Measurements from ENCODE around the gene CCDC80. TPM values are rescaled to one million over a fixed set of nuclear protein-coding genes. Genes with fewer than 3 reads are reported as not detected.

The CCDC80 gene, protein sequence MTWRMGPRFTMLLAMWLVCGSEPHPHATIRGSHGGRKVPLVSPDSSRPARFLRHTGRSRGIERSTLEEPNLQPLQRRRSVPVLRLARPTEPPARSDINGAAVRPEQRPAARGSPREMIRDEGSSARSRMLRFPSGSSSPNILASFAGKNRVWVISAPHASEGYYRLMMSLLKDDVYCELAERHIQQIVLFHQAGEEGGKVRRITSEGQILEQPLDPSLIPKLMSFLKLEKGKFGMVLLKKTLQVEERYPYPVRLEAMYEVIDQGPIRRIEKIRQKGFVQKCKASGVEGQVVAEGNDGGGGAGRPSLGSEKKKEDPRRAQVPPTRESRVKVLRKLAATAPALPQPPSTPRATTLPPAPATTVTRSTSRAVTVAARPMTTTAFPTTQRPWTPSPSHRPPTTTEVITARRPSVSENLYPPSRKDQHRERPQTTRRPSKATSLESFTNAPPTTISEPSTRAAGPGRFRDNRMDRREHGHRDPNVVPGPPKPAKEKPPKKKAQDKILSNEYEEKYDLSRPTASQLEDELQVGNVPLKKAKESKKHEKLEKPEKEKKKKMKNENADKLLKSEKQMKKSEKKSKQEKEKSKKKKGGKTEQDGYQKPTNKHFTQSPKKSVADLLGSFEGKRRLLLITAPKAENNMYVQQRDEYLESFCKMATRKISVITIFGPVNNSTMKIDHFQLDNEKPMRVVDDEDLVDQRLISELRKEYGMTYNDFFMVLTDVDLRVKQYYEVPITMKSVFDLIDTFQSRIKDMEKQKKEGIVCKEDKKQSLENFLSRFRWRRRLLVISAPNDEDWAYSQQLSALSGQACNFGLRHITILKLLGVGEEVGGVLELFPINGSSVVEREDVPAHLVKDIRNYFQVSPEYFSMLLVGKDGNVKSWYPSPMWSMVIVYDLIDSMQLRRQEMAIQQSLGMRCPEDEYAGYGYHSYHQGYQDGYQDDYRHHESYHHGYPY
- total RNA-seq = not detected
- under 1 TPM; 0.02 TPM for polyA plus RNA-seq

DNA sequence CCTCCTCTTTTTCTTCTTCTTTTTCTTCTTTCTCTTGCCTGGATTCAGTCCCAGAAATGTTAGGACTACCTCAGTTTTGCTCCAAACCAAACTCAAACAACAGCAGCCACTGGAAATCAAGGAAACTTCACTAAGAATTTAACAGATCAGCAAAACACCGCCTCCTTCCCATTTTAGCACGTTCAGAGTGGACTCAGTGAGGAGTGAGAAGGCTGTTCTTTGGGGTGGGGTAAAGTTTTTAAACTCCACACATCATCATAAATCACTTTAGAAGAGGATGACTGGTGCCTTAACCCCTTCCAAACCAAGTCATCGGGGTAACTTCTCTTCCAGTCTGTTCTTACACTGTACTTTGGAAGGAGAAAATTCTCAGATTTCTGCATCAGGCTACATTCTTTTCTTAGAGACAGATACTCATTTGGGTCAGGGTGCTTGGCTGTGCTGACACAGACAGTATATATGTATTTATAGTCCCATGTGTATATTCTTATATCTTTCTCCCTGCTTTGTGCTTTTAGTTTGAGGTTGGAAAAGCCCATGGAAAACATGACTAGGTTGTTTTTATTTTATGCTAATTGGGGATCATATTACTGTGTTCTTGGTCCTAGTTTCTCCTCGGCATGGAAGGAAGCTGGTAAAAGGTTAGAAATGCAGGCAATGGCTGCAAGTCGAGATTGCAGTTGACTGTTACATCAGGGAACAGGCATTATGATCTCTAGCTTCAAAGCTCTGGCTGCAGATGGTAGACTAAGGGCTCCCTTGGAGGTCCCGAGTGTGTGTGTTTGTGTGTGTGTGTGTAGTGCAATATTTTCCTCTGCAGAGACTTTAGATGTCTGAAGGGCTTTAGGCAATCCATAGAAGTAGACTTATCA, at the start of gene CCDC80:
TSS of gene CCDC80 (minus strand) at position 214 of the 872 bp plus-strand sequence. CDS start 1,238 bp downstream, outside the sequence.
- no peak within 1 kb of the TSS for H3K27ac ChIP-seq (ENCODE audit: low read depth, low read length)
- Mint-ChIP-seq H3K4me1 (peaks cover 11 to 18% (median 14%) of the 10 kb centered on the region in 4 donors), H3K9me3 (no peaks in the 10 kb centered on the region), H3K27me3 (peaks cover 5% of the 10 kb centered on the region in 2 donors), H3K4me3 (no peak within 1 kb of the TSS), H3K36me3 (no peaks in the 10 kb centered on the region), H3K27ac (no peak within 1 kb of the TSS)
- H3K27me3 ChIP-seq (ENCODE audit: insufficient read depth, low read length) = no peaks in the 10 kb centered on the region
- intact Hi-C loops (cut with micrococcal nuclease) = loop anchor here (5.0 kb wide), 1 partner anchor 396 kb away; no protein-coding TSS in a partner anchor
- H3K4me3 ChIP-seq (ENCODE audit: low read length in 2 of 2) = no peak within 1 kb of the TSS
- peaks cover 14% of the 10 kb centered on the region for H3K4me1 ChIP-seq (ENCODE audit: insufficient read depth, low read length)
- ChIA-PET CTCF (ENCODE audit: partially characterized antibody) (interaction anchor here (1.0 to 8.0 kb wide), 18 partner anchors 9 to 407 kb away, joined by 3 to 122 read pairs (median 8); partner anchors contain the start of genes CD200R1 and GTPBP8), POLR2A (ENCODE audit: partially characterized antibody) (interaction anchor here (1.2 kb wide), 1 partner anchor 378 kb away, joined by 3 read pairs; no protein-coding TSS in a partner anchor)
- DNase-seq = no peak
- no peaks in the 10 kb centered on the region for H3K36me3 ChIP-seq (ENCODE audit: insufficient read depth, low read length)
- no peaks in the 10 kb centered on the region for H3K9me3 ChIP-seq (ENCODE audit: control insufficient read depth in 1 of 2, low read length in 2 of 2)

GRCh38 chr3:112689989-112690388, 49.0 kb upstream of the CCDC80 start:
- Histone ChIP-seq H3K36me3 (ENCODE audit: insufficient read depth, low read length) (no peaks in the 10 kb centered on the region), H3K9me3 (ENCODE audit: control insufficient read depth in 1 of 2, low read length in 2 of 2) (no peaks in the 10 kb centered on the region), H3K4me1 (ENCODE audit: insufficient read depth, low read length) (no peaks in the 10 kb centered on the region), H3K27ac (ENCODE audit: low read depth, low read length) (no peak overlapping the region), H3K4me3 (ENCODE audit: low read length in 2 of 2) (no peak overlapping the region), H3K27me3 (ENCODE audit: insufficient read depth, low read length) (no peaks in the 10 kb centered on the region)
- H3K36me3 Mint-ChIP-seq = peaks cover 0 to 6% of the 10 kb centered on the region in 2 donors
- no peaks in the 10 kb centered on the region for H3K27me3 Mint-ChIP-seq
- intact Hi-C loops (cut with micrococcal nuclease) = no loop called here
- H3K4me1 Mint-ChIP-seq = peaks cover 3 to 12% (median 11%) of the 10 kb centered on the region in 4 donors
- ChIA-PET CTCF (ENCODE audit: partially characterized antibody) (interaction anchor here (0.6 to 1.8 kb wide), 5 partner anchors 26 to 157 kb away, joined by 3 to 6 read pairs (median 5); partner anchors contain the start of gene CD200R1L), POLR2A (ENCODE audit: partially characterized antibody) (interaction anchor here (0.8 kb wide), 1 partner anchor 14 kb away, joined by 3 read pairs; no protein-coding TSS in a partner anchor)
- no peak for DNase-seq
- H3K27ac Mint-ChIP-seq = peak overlapping the region in 2 of 7 donors; percentile 31 to 52
- H3K4me3 Mint-ChIP-seq = peak overlapping the region in 1 of 8 donors; percentile 27
- peaks cover 0 to 7% (median 0%) of the 10 kb centered on the region in 8 donors for H3K9me3 Mint-ChIP-seq

DNA sequence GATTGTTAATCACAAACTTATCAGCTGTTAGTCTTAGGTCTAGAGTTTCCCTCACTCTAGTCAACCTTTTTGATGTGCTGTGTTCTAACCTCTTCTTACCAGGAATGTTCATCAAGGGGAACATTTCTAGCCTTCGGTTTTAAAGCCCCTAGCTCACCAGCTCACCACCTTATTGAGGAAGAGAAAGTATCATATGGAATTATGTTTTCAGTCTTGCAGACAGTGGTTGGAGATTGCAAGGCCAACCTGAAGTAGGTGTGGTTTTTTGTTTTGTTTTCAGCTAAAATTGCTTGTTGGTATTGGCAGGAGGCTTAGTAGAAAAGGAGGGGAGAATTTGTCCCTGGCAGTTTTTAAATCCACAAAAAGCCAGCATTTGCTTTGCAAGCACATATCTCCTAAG, 48.4 kb upstream of the CCDC80 start:
- Mint-ChIP-seq H3K4me1 (peaks cover 3 to 12% (median 11%) of the 10 kb centered on the region in 4 donors), H3K4me3 (peak overlapping the region in 1 of 8 donors; percentile 24), H3K9me3 (peaks cover 0 to 7% (median 0%) of the 10 kb centered on the region in 8 donors), H3K27ac (peak overlapping the region in 2 of 7 donors; percentile 23 to 52), H3K36me3 (peaks cover 0 to 6% of the 10 kb centered on the region in 2 donors), H3K27me3 (no peaks in the 10 kb centered on the region)
- H3K9me3 ChIP-seq (ENCODE audit: control insufficient read depth in 1 of 2, low read length in 2 of 2) = no peaks in the 10 kb centered on the region
- peak in 1 of 5 donors; percentile 35 for DNase-seq
- no peak overlapping the region for H3K27ac ChIP-seq (ENCODE audit: low read depth, low read length)
- intact Hi-C loops (cut with micrococcal nuclease) = no loop called here
- CTCF ChIA-PET (ENCODE audit: partially characterized antibody) = interaction anchor here (0.6 to 1.8 kb wide), 5 partner anchors 27 to 158 kb away, joined by 3 to 6 read pairs (median 5); partner anchors contain the start of gene CD200R1L
- no peaks in the 10 kb centered on the region for H3K4me1 ChIP-seq (ENCODE audit: insufficient read depth, low read length)
- POLR2A ChIA-PET (ENCODE audit: partially characterized antibody) = no interaction called here
- no peaks in the 10 kb centered on the region for H3K27me3 ChIP-seq (ENCODE audit: insufficient read depth, low read length)
- no peaks in the 10 kb centered on the region for H3K36me3 ChIP-seq (ENCODE audit: insufficient read depth, low read length)
- H3K4me3 ChIP-seq (ENCODE audit: low read length in 2 of 2) = no peak overlapping the region

DNA sequence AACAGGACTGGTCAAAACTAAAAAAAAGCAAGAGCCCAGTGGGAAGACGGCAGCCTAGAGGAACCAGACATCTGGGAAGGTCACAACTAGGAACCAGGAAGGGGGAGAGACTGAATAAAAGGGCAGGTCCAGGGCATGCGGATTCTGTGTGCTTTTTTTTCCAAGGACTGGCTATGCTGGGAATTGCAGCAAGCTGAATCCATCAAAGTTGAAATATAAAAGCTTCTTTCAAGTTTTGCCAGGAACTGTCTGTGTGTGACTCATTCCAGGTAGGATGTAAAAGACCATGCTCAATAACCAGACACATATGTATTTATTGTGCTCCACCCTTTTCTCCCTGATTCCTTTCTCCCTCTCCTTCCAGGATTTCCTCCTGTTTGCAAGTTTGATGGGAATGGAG, 47.9 kb upstream of the CCDC80 start:
- intact Hi-C loops (cut with micrococcal nuclease) = no loop called here
- Histone ChIP-seq H3K27ac (ENCODE audit: low read depth, low read length) (no peak overlapping the region), H3K4me3 (ENCODE audit: low read length in 2 of 2) (no peak overlapping the region), H3K27me3 (ENCODE audit: insufficient read depth, low read length) (no peaks in the 10 kb centered on the region), H3K4me1 (ENCODE audit: insufficient read depth, low read length) (no peaks in the 10 kb centered on the region), H3K9me3 (ENCODE audit: control insufficient read depth in 1 of 2, low read length in 2 of 2) (no peaks in the 10 kb centered on the region), H3K36me3 (ENCODE audit: insufficient read depth, low read length) (no peaks in the 10 kb centered on the region)
- Mint-ChIP-seq H3K27me3 (no peaks in the 10 kb centered on the region), H3K27ac (no peak overlapping the region), H3K4me1 (peaks cover 3 to 12% (median 11%) of the 10 kb centered on the region in 4 donors), H3K9me3 (peaks cover 0 to 4% (median 0%) of the 10 kb centered on the region in 8 donors), H3K36me3 (peaks cover 0 to 4% of the 10 kb centered on the region in 2 donors), H3K4me3 (no peak overlapping the region)
- DNase-seq = no peak
- ChIA-PET POLR2A (ENCODE audit: partially characterized antibody) (no interaction called here), CTCF (ENCODE audit: partially characterized antibody) (interaction anchor here (1.6 to 1.8 kb wide), 3 partner anchors 28 to 46 kb away, joined by 5 to 6 read pairs (median 5); no protein-coding TSS in a partner anchor)

GRCh38 chr3:112688085-112688769, 47.3 kb upstream of the CCDC80 start:
- ChIA-PET POLR2A (ENCODE audit: partially characterized antibody) (no interaction called here), CTCF (ENCODE audit: partially characterized antibody) (no interaction called here)
- H3K27me3 Mint-ChIP-seq = no peaks in the 10 kb centered on the region
- H3K27me3 ChIP-seq (ENCODE audit: insufficient read depth, low read length) = no peaks in the 10 kb centered on the region
- no peaks in the 10 kb centered on the region for H3K36me3 ChIP-seq (ENCODE audit: insufficient read depth, low read length)
- no peaks in the 10 kb centered on the region for H3K36me3 Mint-ChIP-seq
- no peaks in the 10 kb centered on the region for H3K4me1 ChIP-seq (ENCODE audit: insufficient read depth, low read length)
- intact Hi-C loops (cut with micrococcal nuclease) = no loop called here
- H3K4me3 ChIP-seq (ENCODE audit: low read length in 2 of 2) = no peak overlapping the region
- no peak overlapping the region for H3K4me3 Mint-ChIP-seq
- H3K9me3 ChIP-seq (ENCODE audit: control insufficient read depth in 1 of 2, low read length in 2 of 2) = no peaks in the 10 kb centered on the region
- H3K27ac Mint-ChIP-seq = no peak overlapping the region
- H3K27ac ChIP-seq (ENCODE audit: low read depth, low read length) = no peak overlapping the region
- no peaks in the 10 kb centered on the region for H3K9me3 Mint-ChIP-seq
- DNase-seq = no peak
- H3K4me1 Mint-ChIP-seq = peaks cover 3 to 12% (median 11%) of the 10 kb centered on the region in 4 donors

- no peaks in the 10 kb centered on the region for H3K36me3 ChIP-seq (ENCODE audit: insufficient read depth, low read length)
- intact Hi-C loops (cut with micrococcal nuclease) = no loop called here
- ChIA-PET CTCF (ENCODE audit: partially characterized antibody) (no interaction called here), POLR2A (ENCODE audit: partially characterized antibody) (no interaction called here)
- peaks cover 3 to 12% (median 11%) of the 10 kb centered on the region in 4 donors for H3K4me1 Mint-ChIP-seq
- H3K27me3 ChIP-seq (ENCODE audit: insufficient read depth, low read length) = no peaks in the 10 kb centered on the region
- no peaks in the 10 kb centered on the region for H3K4me1 ChIP-seq (ENCODE audit: insufficient read depth, low read length)
- no peak overlapping the region for H3K27ac Mint-ChIP-seq
- no peaks in the 10 kb centered on the region for H3K36me3 Mint-ChIP-seq
- DNase-seq = no peak
- H3K4me3 Mint-ChIP-seq = no peak overlapping the region
- H3K27me3 Mint-ChIP-seq = no peaks in the 10 kb centered on the region
- H3K9me3 Mint-ChIP-seq = no peaks in the 10 kb centered on the region
- H3K9me3 ChIP-seq (ENCODE audit: control insufficient read depth in 1 of 2, low read length in 2 of 2) = no peaks in the 10 kb centered on the region
- H3K27ac ChIP-seq (ENCODE audit: low read depth, low read length) = no peak overlapping the region
- H3K4me3 ChIP-seq (ENCODE audit: low read length in 2 of 2) = no peak overlapping the region
These were observed 46.7 kb upstream of the CCDC80 start for GRCh38 chr3:112687616-112688015.
